ENCODE measurements around the gene SEPTIN7. TPM values are rescaled to one million over a fixed set of nuclear protein-coding genes. Genes with fewer than 3 reads are reported as not detected.

The SEPTIN7 gene
- total and polyA plus RNA-seq, 2 of the 4 experiments (the other 2 are of a cell fraction): 150 to 239 TPM

DNA sequence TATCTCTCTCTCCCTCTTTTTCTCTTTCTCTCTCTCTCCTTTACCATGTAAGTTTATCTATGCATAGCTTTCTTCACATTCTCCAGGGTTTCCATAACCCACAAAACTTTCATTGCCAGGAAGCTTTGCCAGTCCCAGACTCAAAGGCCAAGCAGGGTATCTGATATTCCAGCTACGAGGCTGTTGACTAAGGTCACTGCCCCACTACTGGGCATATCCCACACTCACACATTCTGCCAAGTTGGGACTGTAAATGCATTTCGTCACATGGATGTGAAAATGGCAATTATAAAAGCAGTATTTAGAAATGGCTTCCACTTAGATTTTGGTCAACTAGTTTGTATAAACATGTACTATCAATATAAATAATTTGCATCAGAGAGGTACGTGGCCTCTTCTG lies 43.3 kb upstream of the SEPTIN7 start:
- Histone ChIP-seq H2BK15ac (ENCODE audit: low read depth, low read length) (no peak overlapping the region), H2AFZ (replicated peaks; ENCODE audit: low read length, poor library complexity) (no peak overlapping the region), H2BK5ac (ENCODE audit: low read depth, low read length, poor library complexity, severe bottlenecking) (no peak overlapping the region), H3K4ac (ENCODE audit: low read depth, low read length) (no peak overlapping the region), H3K56ac (ENCODE audit: extremely low read depth, insufficient read depth, low read length) (no peak overlapping the region), H3K23ac (ENCODE audit: low read depth, low read length) (no peak overlapping the region), H4K5ac (ENCODE audit: low read depth, low read length) (0 out of 2 replicates have a peak overlapping the region, but pooled peaks have one; percentile 7), H4K20me1 (ENCODE audit: insufficient read depth, low read length) (no peaks in the 10 kb centered on the region), H3K18ac (ENCODE audit: low read depth, low read length) (peak overlapping the region; percentile 11), H4K8ac (ENCODE audit: low read depth in 2 of 2, low read length in 2 of 2) (no peak overlapping the region), H3K4me2 (ENCODE audit: low read depth, low read length) (no peak overlapping the region), H3K4me3 (ENCODE audit: insufficient read depth, low read depth, low read length) (no peak overlapping the region), H3K79me1 (ENCODE audit: low read depth in 1 of 2, low read length in 2 of 2) (no peaks in the 10 kb centered on the region), H3K14ac (replicated peaks; ENCODE audit: low read depth, low read length) (no peak overlapping the region), H3K9ac (ENCODE audit: low read depth, low read length) (no peak overlapping the region), H4K91ac (ENCODE audit: insufficient read depth, low read depth, low read length) (no peak overlapping the region; the same call in 1 of the 2 replicates), H2BK120ac (ENCODE audit: low read depth, low read length) (peak overlapping the region; percentile 39), H3K36me3 (ENCODE audit: control insufficient read depth, insufficient read depth, low read length) (no peaks in the 10 kb centered on the region), H2BK20ac (ENCODE audit: low read depth, low read length) (peak overlapping the region; percentile 54; the same call in 1 of the 2 replicates), H3K9me3 (ENCODE audit: control insufficient read depth, insufficient read depth, low read length) (no peaks in the 10 kb centered on the region), H3K27me3 (ENCODE audit: control insufficient read depth, insufficient read depth, low read length) (no peaks in the 10 kb centered on the region), H3K27ac (ENCODE audit: insufficient read depth, low read length) (no peak overlapping the region), H2AK5ac (ENCODE audit: low read depth, low read length) (0 out of 2 replicates have a peak overlapping the region, but pooled peaks have one; percentile 25), H2AK9ac (replicated peaks; ENCODE audit: low read depth, low read length, poor library complexity) (no peak overlapping the region), H3K4me1 (ENCODE audit: control insufficient read depth, insufficient read depth, low read length) (peaks cover 21% of the 10 kb centered on the region), H3K9me1 (ENCODE audit: insufficient read depth, low read length) (peaks cover 3% of the 10 kb centered on the region; the same call in 1 of the 2 replicates)
- TF ChIP-seq ELK1 (IDR thresholded peaks at IDR 0.05; ENCODE audit: borderline replicate concordance, low read depth, low read length) (no peak), NFE2L2 (IDR thresholded peaks at IDR 0.05; ENCODE audit: low read depth, low read length) (no peak), CEBPB (IDR thresholded peaks at IDR 0.05; ENCODE audit: low read depth, low read length) (no peak), POLR2A (IDR thresholded peaks at IDR 0.05; ENCODE audit: low read depth, low read length) (no peak), MAFK (IDR thresholded peaks at IDR 0.05; ENCODE audit: low read depth, low read length) (no peak), RFX5 (IDR thresholded peaks at IDR 0.05; ENCODE audit: low read depth, low read length) (no peak)
- intact Hi-C loops (cut with micrococcal nuclease) (no loop called here), in situ Hi-C loops (cut with MboI; ENCODE audit: low sequenced_read_pairs) (no loop called here), dilution Hi-C loops (cut with HindIII; ENCODE audit: low sequenced_read_pairs, unreplicated experiment) (no loop called here)
- no TSS peak for BruUV-seq (replicated peaks)
- DNase-seq (no peak), ATAC-seq (ENCODE audit: low read depth) (no peak)
- POLR2A ChIA-PET (ENCODE audit: unreplicated experiment): no interaction called here
- CTCF ChIA-PET: no interaction called here
- no CpG with 5 or more reads among the region's 3 CpGs for WGBS, 2 experiments (ENCODE audit: extremely low coverage in 2 of 2, insufficient read length in 1 of 2)
